Glomerular visceral epithelial cell (primary cell): ENCODE data around the gene SNTG2.

Experiments used
- DNase-seq: peaks from one replicate; pipeline ENCODE4 v3.0.0-alpha.2; 2016; ENCODE audit errors: extremely low spot score

SNTG2 gene

GRCh38 chr2:1283020-1283801, 332.6 kb downstream of the SNTG2 start:
- DNase-seq = no peak

- DNase-seq = no peak
Observed at GRCh38 chr2:1283871-1284270, 333.2 kb downstream of the SNTG2 start.

GRCh38 chr2:1286929-1287328, 336.3 kb downstream of the SNTG2 start:
- no peak for DNase-seq

DNA sequence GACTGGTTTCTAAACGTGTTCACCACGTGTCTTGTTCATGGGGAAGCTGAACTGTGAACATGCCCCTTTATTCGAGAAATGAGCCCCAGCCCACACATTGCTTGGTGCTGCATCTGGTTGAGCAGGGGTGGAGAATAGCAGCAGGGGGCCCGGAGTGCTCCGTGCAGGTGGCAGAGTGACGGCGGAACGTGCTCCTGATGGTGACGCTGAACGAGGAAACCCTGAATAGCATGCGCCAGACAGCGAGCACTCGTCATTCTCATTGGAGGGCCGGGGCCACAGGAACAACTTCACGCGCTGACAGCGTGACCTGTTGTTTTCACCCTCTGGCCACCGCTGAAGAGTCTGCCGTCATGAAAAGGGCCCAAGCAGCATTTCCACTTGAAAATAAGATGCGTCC, 336.8 kb downstream of the SNTG2 start:
- no peak for DNase-seq

DNA sequence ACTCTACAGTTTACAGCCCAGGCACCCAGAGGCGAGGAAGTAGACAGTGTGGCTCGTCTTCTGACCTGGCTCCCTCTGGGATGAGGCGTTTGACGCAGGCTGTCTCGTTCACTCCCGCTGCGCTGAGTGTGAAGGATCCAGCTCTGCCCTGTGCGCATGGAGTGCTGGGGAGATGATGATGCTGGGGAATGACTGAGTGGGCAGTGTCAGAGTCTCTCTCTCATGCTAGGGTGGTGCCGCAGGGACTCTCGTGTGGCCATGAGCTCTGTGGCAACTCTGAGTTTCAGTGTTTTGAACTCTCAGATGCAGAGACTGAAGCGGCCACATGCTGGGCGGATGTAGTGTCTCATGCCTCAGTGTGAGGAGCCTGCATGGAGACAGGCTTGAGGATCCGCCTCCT, 344.3 kb downstream of the SNTG2 start:
- no peak for DNase-seq

GRCh38 chr2:1295740-1296139, 345.1 kb downstream of the SNTG2 start:
- no peak for DNase-seq

DNA sequence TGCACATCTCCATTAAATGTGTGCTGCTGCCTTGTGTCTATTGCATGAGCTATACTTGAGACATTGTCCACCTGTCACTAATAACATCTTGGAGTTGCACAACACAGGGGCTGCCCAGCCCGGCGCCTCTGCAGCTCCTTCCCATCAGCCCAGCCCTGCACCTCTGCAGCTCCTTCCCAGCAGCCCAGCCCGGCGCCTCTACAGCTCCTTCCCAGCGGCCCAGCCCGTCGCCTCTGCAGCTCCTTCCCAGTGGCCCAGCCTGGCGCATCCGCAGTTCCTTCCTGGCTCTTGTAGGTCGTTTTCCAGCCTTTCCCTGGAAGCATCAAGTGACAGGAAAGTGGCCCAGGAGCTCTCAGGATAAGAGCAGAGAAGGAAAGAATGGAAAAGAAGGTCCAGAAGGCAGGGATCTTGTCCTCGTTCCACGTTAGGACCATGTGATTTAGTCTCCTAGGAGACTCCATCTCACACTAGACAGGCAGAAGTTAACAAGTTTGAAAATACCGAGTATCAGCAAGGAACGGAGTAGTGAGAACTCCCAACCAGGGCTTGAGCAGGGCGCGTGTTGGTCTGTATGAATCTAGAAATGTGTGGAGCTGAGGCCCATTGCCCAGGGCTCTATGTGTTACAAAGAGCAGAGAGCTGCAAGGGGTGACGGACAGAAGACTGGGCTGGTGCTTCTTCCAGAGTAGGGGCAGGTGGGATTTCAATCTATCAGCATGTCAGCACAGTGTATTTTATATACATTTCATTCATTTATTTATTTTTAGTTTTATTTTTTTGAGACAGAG, 346.9 kb downstream of the SNTG2 start:
- DNase-seq = no peak

DNA sequence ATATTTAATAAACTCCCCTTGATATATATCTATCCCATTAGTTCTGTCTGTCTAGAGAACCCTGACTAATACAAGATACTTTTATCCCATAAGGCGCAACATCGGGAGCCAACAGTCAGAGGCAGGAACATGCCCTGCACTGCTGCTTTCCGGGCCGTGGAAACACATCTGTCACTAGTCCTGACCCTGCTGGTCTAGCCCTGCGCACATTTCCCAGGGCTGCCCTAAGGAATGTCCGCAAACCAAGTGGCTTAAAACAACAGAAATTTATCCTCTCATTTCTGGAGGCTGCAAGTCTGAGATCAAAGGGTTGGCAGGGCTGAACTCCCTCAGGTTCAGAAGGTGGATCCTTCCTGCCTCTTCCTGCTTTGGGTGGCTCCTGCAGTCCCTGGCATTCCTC, 348.4 kb downstream of the SNTG2 start:
- DNase-seq = no peak

GRCh38 chr2:1300284-1300683, 349.6 kb downstream of the SNTG2 start:
- no peak for DNase-seq

- DNase-seq = no peak
Observed at GRCh38 chr2:1301056-1301455, 350.4 kb downstream of the SNTG2 start.

- DNase-seq = no peak
Observed at GRCh38 chr2:1305342-1306013, 354.8 kb downstream of the SNTG2 start.

- DNase-seq = no peak
Observed at GRCh38 chr2:1306014-1306686, 355.5 kb downstream of the SNTG2 start.

- no peak for DNase-seq
Observed at GRCh38 chr2:1306687-1307516, 356.3 kb downstream of the SNTG2 start.

- DNase-seq = no peak
Observed at GRCh38 chr2:1307670-1308069, 357.0 kb downstream of the SNTG2 start.

GRCh38 chr2:1308678-1309077, 358.0 kb downstream of the SNTG2 start:
- no peak for DNase-seq

GRCh38 chr2:1309507-1309906, 358.9 kb downstream of the SNTG2 start:
- DNase-seq = no peak

GRCh38 chr2:1310202-1310601, 359.6 kb downstream of the SNTG2 start:
- no peak for DNase-seq

GRCh38 chr2:1310866-1311265, 360.2 kb downstream of the SNTG2 start:
- DNase-seq = no peak

DNA sequence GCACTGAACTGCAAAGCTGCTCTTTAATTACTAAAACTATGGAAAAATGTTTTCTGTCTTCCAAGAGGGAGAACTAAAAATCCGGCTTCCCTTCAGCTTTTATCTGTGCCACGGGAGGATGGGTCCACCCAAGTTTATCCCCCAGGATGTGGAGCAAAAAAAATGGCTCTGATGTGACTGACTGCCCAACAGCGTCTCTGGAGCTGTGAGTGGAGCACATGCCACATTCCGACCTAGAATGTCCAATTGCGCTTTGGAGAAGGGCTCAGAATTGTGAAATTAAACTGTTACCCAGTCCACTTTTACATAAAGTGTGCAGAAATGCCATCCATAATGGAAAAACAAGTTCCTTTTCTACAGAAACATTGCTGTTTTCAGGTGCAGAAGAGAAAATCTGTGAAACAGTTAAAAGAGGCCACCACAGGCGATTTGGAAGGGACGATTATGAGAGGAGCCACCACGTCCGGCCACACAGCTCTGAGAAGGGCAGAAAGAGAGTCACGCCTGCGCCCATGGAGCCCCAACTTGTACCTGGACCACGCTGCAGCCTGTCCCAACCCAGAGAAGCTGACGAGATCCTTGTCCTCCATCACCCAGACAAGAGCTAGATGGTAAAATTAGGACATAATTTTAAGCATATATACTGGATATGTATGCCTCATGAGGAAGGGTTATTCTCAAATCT, 362.7 kb downstream of the SNTG2 start:
- DNase-seq = no peak

DNA sequence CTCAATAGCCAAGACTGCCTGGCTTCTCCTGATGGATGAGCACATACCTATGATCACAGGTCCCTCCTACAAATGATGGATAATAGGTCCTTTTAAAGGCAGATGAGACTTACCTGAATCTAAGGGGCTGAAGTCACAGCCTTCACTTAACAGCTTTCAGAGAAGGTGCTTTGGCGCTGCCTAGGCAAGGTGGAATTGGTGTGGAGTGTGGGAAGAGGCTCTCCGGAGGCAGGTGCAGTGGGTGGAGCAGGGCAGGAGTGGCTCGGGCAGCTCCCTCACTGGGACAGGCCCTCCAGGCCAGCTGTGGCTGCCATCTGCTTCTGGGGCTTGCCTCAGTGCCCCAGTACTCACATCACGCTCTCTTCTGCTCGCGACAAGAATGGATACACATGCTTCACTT, 363.6 kb downstream of the SNTG2 start:
- DNase-seq = no peak
